ENCODE results near the gene LNPEP. TPM values are rescaled to one million over a fixed set of nuclear protein-coding genes. Genes with fewer than 3 reads are reported as not detected.

The LNPEP gene
- total RNA-seq, 4 donors from 2014 or later: 28.9 to 64.4 (median 38.5) TPM

GRCh38 chr5:97022898-97023297 is 87.0 kb downstream of the LNPEP start:
- H3K27me3 ChIP-seq: no peaks in the 10 kb centered on the region
- peaks cover 0 to 63% (median 0%) of the 10 kb centered on the region in 3 donors for H3K36me3 ChIP-seq
- DNase-seq: no peak
- TF ChIP-seq CTCF (IDR thresholded peaks at IDR 0.05) (no peak), POLR2A (IDR thresholded peaks at IDR 0.05) (no peak)
- no peak overlapping the region for H3K4me3 ChIP-seq
- H3K27ac ChIP-seq: no peak overlapping the region
- no peaks in the 10 kb centered on the region for H3K9me3 ChIP-seq
- no peaks in the 10 kb centered on the region for H3K4me1 ChIP-seq

GRCh38 chr5:97026721-97027120 is 90.8 kb downstream of the LNPEP start:
- no peaks in the 10 kb centered on the region for H3K27me3 ChIP-seq
- no peak for TF ChIP-seq POLR2A (IDR thresholded peaks at IDR 0.05)
- no peak overlapping the region for H3K4me3 ChIP-seq
- no peak for DNase-seq
- no peaks in the 10 kb centered on the region for H3K4me1 ChIP-seq
- H3K9me3 ChIP-seq: no peaks in the 10 kb centered on the region
- H3K36me3 ChIP-seq: peaks cover 0 to 70% (median 0%) of the 10 kb centered on the region in 3 donors
- no peak overlapping the region for H3K27ac ChIP-seq

- Histone ChIP-seq H3K27ac (no peak overlapping the region), H3K4me1 (no peaks in the 10 kb centered on the region), H3K27me3 (no peaks in the 10 kb centered on the region), H3K9me3 (no peaks in the 10 kb centered on the region), H3K36me3 (peaks cover 0 to 13% (median 0%) of the 10 kb centered on the region in 3 donors), H3K4me3 (no peak overlapping the region)
- no peak for DNase-seq
- TF ChIP-seq POLR2A (IDR thresholded peaks at IDR 0.05) (no peak), CTCF (IDR thresholded peaks at IDR 0.05) (no peak)
Measured at GRCh38 chr5:97037819-97038218, 101.9 kb downstream of the LNPEP start.

- TF ChIP-seq POLR2A (IDR thresholded peaks at IDR 0.05) (no peak), CTCF (IDR thresholded peaks at IDR 0.05) (no peak)
- Histone ChIP-seq H3K27ac (no peak overlapping the region), H3K9me3 (no peaks in the 10 kb centered on the region), H3K4me3 (no peak overlapping the region), H3K36me3 (no peaks in the 10 kb centered on the region), H3K27me3 (no peaks in the 10 kb centered on the region), H3K4me1 (no peaks in the 10 kb centered on the region)
- no peak for DNase-seq
Measured at GRCh38 chr5:97041239-97041638, 105.4 kb downstream of the LNPEP start.

GRCh38 chr5:97042996-97043395 is 107.1 kb downstream of the LNPEP start:
- H3K36me3 ChIP-seq: no peaks in the 10 kb centered on the region
- H3K4me1 ChIP-seq: no peaks in the 10 kb centered on the region
- no peak overlapping the region for H3K27ac ChIP-seq
- TF ChIP-seq CTCF (IDR thresholded peaks at IDR 0.05) (no peak), POLR2A (IDR thresholded peaks at IDR 0.05) (no peak)
- H3K9me3 ChIP-seq: no peaks in the 10 kb centered on the region
- no peaks in the 10 kb centered on the region for H3K27me3 ChIP-seq
- no peak overlapping the region for H3K4me3 ChIP-seq
- no peak for DNase-seq

GRCh38 chr5:97043511-97043910 is 107.6 kb downstream of the LNPEP start:
- H3K27me3 ChIP-seq: no peaks in the 10 kb centered on the region
- H3K4me3 ChIP-seq: no peak overlapping the region
- H3K36me3 ChIP-seq: no peaks in the 10 kb centered on the region
- H3K27ac ChIP-seq: no peak overlapping the region
- no peak for DNase-seq
- no peaks in the 10 kb centered on the region for H3K9me3 ChIP-seq
- TF ChIP-seq POLR2A (IDR thresholded peaks at IDR 0.05) (no peak), CTCF (IDR thresholded peaks at IDR 0.05) (no peak)
- H3K4me1 ChIP-seq: no peaks in the 10 kb centered on the region

Measured in Peyer's patch (tissue), 4 donors.